Skin of body (tissue), 2 donors: ENCODE measurements around the gene WWC2. TPM values are rescaled to one million over a fixed set of nuclear protein-coding genes. Genes with fewer than 3 reads are reported as not detected.
A peak's percentile ranks its signal among the peaks of the same experiment; 100 is the strongest.
"Not testable (repeated sequence)": the region's sequence is repeated elsewhere in the genome, so short reads cannot be mapped to it uniquely, and the experiment has no call there.

Experiments used
- DNase-seq: peaks from one replicate; lab custom pipeline; 2025; lab: John Stamatoyannopoulos, UW
- total RNA-seq: library from RNA; depleted of rRNA; stranded (reverse); fragments of >200 nt; gene quantifications from one replicate; pipeline ENCODE4 v1.2.3, GENCODE V29; 2014

The WWC2 gene
- total RNA-seq, 1 donor from 2014 or later = 24.0 TPM

DNA sequence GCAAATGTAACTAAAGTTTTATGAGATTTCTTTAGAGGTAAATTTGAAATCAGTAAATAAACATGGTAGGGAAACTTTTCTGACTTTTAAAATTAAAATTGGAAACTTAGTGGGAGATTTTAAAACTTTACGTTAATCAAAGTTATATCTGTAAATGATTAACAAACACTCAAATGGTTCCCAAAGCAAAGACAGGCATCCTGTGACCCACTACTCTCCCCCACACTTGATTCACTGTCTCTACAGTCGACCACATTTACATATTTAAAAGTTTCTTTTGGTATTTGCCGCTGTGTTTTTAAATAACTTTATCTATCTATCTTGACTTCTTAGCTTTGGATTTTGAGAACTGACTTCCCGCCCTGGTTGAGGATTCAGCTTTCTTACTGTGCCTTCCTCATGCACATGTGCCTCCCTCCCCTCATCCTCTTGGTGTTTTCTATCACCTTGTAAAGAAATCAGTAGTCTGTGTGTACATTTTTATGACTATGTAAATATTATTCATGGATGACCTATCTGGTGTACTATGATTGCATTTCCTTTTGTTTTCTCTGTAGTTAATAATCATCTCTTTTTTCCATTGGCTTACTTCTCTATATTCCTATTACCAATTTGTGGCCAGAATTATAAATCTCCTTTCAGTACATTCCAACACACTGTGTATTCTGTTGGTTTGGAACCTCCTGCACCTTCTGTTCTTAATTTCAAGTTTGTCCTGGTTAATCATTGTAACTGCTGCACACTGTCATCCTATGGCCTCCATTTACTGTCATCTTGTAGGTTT is 72.6 kb downstream of the WWC2 start:
- DNase-seq = no peak

DNA sequence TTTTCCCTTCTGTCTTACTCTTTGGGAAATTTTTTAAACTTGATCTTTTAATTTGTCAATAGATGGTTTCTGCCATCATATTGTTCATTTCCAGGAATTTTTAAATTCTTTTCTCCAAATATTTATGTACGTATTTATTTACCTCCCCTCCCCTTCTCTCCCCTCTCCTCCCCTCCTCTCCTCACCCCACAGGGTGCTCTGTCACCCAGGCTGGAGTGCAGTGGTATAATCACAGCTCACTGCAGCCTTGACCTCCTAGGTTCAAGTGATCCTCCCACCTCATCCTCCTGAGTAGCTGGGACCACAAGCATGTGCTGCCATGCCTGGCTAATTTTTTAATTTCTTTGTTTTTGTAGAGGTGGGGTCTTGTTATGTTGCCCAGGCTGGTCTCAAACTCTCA is 73.8 kb downstream of the WWC2 start:
- DNase-seq = no peak

DNA sequence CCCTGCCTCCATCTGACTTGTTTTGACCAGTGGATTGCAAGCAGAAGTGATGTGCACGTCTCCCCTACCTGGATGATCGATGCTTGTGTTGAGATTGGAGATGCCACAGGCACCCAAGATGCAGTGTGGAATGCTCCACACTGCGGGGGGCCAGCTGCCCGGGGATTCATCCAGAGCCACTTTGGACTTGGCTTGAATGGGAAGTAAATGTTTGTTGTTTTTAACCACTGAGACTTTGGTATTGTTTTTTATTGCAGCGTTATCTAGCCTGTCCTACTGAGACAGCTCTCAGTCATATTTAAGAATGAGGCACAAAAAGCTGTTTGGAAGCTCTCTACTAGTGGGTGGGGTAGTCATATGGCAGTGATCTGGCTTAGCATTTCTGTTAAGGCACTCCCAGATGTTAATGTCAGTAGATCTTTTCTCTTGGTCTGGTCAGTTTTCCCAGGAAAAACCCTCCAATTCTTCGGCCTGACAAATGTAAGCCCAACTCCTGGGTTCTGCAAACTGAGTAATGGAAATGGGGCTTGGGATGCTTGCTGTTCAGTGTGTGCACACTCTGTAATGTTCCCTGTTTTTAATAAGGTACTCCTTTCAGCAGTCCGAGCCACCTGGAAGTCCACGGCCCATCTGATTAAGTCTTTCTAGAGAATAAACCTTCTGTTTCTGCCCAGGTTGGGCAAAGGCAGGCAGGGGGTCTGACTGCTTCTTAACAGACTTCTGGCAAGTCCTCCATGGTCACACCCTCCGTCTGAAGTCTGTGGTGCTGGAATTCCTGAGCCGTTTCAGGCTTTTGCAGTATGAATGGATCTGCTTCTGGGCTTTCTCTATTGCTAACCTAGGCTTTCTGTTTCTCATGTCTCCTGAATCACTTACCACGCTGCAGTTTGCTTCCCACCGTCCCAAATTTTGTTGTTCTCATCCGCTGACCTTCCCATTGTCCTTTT is 74.8 kb downstream of the WWC2 start:
- DNase-seq = no peak

DNA sequence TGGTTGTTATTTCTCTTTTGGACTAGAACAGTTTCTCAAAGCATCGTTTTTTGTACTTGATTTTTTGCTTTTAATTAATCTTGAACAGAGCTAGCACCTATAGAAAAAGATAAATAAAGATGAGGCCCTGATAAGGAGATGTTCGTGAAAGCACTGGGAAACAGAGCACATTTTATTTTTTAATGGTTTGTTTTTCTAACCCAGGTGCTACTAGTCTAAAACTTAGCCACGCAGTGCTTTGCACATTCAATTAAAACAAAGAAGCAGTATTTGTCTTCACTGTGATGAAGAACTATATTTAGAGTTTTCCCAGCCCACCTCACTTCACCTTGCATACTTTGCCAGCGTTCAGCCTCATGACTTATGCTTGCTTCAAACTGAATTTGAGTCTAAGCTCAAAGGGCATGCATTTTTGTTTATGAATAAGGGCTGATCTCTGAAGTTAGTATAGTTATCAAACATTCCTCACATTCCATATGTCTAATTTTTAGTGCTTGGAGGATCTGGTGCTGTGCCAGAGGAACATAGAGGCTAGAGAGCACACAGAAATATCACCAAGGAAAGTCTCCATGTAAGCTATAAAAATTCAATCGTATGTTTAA is 76.7 kb downstream of the WWC2 start:
- DNase-seq = peak; percentile 19

DNA sequence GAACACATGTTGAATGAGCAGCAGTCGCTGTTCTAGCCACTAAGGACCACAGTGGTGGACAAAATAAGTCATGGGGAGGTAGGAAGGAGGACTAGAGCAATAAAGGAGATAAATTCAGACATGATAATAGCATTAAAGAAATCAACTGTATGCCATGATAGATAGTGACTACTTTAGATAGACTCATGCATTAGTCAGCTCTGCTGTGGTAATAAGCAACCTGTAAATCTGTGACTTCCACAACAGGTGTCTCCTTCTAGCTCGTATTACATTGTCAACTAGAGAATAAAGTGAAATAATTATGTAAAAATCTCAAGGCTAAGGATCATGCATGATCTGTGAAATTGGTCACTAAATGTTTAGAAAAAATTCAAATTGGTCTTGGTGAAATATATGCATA is 77.9 kb downstream of the WWC2 start:
- DNase-seq = no peak

DNA sequence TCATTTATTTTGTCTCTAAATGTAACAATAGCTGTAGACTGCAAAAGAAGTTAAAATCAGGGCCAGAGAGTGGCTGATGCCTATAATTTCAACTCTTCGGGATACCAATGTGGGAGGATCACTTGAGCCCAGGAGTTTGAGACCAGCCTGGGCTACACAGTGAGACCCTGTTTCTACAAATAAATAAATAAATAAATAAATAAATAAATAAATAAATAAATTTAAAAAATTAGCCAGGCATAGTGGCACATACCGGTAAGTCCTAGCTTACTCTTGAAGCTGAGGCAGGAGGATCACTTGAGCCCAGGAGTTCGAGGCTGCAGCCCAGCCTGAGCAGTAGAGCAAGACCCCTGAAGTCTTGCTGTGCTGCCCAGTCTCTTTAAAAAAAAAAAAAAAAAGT is 79.1 kb downstream of the WWC2 start:
- DNase-seq = no peak

DNA sequence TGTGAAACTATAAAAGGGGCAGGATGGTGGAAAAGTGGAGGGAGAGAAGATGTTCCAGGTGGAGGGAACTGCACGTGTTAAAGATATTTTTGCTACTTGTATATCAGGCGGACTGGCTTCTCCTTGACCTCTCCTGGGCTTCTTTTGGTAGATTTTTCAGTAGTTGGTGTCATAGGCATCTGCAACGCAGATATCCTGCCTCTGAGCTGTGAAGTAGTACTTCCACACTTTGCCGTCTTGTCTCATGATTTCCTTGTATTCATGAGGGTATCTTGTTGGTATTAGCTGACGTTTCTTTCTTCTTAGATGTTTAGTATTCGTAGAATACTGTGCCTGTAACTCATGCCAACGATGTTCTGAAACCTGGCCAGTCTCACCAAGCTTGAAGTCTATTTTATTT is 81.0 kb downstream of the WWC2 start:
- DNase-seq = no peak

DNA sequence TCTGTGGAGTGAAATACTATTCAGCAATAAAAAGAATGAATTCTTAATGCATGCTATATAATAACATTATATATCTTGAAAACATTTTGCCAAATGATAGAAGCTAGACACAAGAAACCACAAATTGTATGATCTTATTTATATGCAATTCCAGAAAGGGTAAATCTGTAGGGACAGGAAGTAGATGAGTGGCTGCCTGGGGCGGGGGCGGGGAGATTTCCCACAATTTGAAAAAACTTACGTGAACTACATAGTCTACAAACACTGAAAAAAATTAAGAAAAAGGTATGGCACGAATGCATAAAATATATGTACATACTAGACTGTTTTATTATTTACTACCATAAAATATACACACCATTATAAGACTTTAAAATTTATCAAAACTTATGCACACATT is 81.6 kb downstream of the WWC2 start:
- DNase-seq = no peak

DNA sequence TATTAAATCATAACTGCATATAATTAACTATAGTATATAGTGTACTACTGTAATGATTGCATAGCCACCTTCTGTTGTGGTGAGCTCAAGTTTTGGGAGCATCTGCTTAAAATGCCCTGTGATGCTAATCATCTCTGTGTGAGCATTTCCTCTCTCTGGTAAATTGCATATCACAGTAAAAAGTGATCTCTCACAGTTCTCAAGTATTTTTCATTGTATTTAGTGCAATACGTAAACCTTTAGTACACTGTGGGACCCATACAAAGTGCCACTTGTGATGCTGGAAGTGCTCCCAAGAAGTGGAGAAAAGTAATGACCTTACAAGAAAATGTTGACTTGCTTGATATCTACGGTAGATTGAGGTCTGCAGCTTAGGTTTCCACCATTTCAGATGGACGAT is 82.0 kb downstream of the WWC2 start:
- DNase-seq = no peak

DNA sequence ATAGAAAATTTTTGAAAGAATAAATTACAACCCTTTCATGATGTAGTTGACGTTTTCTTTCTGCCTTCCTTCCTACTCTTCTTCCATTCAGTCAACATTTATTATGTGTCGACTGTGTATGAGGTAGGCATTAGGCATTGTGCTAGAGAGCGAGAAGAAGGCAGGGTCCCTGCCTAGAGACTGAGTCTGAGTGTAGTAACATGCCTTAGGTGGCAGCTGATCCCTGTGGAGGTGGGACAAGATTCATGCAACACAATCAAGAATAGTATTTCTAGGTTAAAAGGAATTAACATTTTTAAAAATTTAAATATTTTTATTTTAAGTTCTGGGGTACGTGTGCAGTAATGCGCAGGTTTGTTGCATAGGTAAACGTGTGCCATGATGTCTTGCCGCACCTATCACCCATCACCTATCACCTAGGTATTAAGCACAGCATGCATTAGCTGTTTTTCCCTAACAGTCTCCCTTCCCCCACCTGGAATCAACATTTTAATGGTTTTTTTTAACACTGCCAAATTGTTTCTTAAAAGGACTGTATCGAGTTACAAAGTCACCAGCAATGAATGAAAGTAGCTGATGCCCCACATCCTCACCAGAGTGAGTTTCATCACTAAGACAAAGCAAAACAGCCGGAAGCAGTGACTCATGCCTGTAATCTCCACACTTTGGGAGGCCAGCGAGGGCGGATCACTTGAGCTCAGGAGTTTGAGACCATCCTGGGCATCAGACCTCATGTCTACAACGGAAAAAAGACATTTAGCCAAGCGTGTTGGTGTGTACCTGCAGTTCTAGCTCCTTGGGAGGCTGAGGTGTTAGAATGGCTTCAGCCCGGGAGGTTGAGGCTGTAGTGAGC is 84.0 kb downstream of the WWC2 start:
- DNase-seq = no peak

DNA sequence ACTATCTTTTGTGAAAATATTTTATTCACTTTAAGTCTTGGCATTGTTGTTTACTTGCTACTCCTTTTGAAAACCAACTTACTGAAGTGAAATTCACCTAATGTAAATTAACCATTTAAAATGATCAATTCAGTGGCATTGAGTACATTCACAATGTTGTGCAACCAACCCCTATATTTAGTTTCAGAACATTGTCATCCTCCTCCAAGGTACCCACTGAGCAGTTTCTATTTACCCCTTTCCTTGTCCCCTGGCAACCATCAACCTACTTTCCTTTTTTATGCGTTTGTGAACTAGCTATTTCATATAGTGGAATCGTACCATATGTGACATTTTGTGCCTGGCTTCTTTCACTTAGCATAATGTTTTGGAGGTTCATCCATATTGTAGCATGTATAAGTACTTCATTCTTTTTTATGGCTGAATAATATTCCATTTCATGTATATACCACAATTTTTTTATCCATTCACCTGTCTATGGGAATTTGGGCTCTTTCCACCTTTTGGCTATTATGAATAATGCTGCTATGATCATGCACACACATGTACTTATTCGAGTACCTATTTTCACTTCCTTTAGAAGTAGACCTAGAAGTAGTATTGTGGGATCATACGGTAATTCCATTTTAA is 85.0 kb downstream of the WWC2 start:
- DNase-seq = no peak

DNA sequence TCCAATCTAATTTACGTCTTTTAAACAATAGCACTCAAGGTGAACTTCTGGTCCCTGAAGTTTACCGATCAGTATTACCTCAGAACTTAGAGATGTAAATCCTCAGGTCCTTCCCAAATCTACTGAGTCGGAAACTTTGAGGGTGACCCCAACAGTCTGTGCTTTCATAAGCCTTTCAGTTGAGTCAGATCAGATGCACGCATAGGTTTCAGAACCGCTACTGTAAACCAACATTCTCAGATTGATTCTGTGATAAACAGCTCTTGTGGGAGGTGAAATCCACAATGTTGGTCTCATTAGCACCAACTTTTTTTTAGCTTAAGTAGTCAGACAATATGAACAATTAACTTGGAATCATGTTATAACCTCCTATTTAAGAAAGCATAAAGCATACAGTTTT is 86.0 kb downstream of the WWC2 start:
- no peak for DNase-seq

DNA sequence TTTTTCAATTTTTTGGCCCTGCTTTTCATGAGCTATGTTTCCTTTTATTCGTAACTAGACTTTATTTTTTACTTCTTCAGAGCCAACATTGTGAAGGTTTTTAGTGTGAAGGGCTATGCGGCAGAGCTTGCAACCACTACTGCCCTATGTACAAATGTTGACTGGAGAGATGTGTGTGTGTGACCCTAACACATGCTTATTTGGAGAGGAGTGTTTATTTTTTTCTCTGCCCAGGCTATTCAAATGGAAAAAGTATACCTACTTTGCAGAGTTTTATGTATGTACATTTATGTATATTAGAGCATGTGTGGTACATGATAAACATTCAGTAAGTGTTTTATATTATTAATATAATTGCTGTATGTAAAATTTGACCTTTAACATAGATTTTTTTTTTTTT is 86.5 kb downstream of the WWC2 start:
- DNase-seq = no peak

DNA sequence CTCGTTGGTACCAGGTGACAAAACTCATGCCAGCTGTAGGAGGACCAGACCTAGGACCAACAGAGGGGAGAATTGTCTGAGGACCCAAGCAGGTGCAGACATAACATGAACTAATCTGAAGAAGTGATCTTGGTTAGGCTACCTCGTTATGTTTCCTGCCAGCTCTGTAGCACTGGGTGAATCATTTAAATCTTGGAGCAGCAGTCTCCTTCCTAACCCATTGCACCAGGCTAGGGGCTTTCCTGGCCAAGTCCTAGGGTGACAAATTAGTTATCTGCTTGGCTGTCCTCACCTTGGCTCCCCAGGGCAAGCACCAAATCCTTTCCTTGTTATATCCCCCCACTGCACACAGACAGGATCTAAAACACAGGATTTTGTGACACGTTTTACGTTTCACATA is 87.8 kb downstream of the WWC2 start:
- DNase-seq = no peak

DNA sequence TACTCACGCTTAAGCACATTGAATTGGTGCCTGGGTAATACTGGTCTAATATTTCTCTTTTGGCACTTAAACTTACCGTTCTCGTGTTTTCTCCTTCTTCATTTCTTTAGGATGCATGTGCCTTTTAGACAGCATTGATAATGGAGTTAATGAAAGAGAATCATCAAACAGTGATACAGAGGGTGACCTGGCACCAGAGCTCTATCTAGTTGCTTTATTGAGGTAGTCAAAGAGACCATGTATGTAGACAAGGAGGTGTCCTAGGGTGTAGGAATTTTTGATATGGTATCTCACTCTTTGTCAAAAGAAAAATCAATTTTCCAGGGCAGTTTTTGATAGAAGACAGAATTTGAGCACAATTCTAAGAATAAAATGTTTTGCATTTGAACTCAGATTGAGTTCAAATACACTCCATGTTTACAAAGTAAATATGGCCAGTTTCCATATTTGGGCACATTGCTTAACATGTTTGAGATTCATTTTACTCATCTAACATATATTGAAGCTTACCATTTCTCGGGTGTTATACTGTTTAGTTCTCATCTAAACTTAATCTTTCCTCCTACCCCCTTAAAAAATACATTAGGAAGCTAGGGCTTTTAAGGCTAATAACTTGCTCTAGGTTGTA is 92.0 kb downstream of the WWC2 start:
- no peak for DNase-seq

DNA sequence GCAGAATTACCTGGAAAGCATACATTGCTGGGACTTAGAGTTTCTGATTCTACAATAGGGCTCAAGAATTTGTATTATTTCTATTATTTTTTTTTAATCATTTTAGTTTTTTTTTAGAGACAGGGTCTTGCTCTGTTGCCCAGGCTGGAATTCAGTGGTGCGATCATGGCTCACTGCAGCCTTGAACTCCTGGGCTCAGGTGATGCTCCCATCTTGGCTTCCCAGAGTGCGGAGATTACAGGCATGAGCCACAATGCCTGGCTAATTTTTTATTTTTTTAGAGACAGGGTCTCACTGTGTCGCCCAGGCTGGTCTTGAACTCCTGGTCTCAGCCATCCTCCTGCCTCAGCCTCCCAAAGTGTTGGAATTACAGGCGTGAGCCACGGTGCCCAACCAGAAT is 92.6 kb downstream of the WWC2 start:
- DNase-seq = no peak

DNA sequence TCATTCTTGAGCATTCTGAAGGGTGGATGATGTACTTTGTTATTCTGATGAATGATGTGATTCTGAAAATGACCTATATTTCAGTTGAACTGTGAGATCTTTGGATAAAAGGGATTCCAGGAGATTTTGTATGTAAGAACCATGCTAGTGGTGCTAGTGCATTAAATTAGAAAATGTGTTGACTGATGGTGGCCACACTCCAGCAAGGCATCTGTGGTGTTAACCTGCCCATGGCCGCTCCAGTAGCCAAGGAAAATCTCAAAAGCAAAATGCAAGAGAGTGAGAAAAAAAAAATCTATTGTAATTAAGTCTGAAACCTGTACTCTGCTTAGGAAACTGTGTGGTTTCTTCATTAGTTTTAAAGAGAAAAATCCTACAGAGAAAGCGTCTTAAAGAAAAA is 93.5 kb downstream of the WWC2 start:
- no peak for DNase-seq

DNA sequence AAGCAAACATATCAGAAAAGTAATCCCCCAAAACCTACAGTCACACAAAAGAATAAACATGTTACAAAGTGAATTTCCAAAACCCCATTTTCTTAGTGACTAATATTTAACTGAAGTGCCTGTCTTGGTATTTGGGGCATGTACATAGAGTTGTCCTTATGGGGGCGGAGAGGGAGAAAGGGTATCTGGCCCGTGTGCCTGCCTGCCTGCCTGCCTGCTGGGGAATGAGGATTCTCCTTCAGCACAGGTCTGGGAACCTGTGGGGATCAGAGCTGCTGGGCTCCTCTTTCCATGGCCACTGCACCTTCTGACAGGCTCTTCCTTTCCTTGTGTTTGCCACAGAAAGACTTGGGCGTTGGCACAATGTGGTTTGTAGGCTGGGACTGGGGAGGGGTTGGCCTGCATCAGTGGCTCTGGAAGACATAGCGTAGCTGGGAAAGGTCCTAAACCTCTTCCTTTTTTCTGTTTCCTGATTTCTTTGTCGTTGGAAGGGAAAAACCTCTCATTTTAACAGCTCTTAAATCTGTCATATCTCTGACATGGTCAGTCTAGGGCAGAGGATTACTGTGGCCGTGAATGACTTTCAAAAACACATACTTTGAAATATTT is 94.8 kb downstream of the WWC2 start:
- not testable (repeated sequence) for DNase-seq

DNA sequence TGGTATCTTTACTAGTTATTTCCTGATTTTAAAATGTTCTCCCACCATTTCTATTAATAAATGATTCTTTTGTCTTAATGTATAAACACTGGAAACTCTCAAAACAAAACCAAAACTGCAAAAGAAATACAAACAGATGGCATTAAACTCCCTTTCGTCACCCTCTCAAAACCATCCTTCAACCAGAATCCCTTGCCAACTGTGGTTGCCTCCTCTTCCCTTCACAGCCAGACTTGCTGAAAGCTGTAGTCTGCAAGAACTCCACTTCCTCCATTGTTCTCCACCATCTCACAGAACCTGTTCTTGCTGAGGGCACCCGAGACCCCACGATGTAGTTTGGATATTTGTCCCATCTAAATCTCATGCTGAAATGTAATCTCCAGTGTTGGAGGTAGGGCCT is 96.5 kb downstream of the WWC2 start:
- DNase-seq = no peak

DNA sequence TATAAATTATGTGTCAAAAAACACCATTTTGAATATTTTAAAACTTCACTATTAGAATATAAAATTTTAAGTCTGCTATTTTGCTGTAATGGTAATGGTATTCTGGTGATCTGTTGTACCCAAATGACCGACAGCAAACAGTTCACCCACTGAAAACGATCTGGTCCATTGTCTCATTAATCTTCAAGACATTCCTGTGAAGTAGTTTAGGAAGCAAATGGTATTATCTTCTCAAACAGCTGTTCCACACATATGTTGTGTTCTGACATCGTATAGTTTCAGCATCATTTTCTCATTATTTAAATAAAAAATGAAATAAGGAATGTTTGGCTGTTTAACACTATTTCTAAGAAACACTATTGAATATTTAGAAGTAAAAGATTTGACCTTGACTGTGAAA is 98.1 kb downstream of the WWC2 start:
- no peak for DNase-seq
